Progenitor cell of endocrine pancreas (in vitro differentiated cells): ENCODE results near the gene RDX. TPM values are rescaled to one million over a fixed set of nuclear protein-coding genes. Genes with fewer than 3 reads are reported as not detected.

Source experiments
- DNase-seq: peaks from one replicate; pipeline ENCODE4 v3.0.0; 2021; ENCODE audit warnings: low spot score; ENCODE audit not compliant: unreplicated experiment
- H3K27ac Mint-ChIP-seq: 2 replicates; pipeline ENCODE4 v1.8.0; 2021; ENCODE audit warnings: mild to moderate bottlenecking, moderate library complexity, mixed read lengths
- H3K27me3 Mint-ChIP-seq: 2 replicates; pipeline ENCODE4 v1.8.0; 2021; ENCODE audit warnings: mixed read lengths
- H3K36me3 Mint-ChIP-seq: 2 replicates; pipeline ENCODE4 v1.8.0; 2022; ENCODE audit warnings: mixed read lengths; ENCODE audit not compliant: insufficient read depth
- H3K4me1 Mint-ChIP-seq: 2 replicates; pipeline ENCODE4 v1.8.0; 2021; ENCODE audit warnings: low read depth, mixed read lengths
- H3K4me3 Mint-ChIP-seq: 2 replicates; pipeline ENCODE4 v1.8.0; 2021; ENCODE audit warnings: low read depth, mild to moderate bottlenecking, moderate library complexity, mixed read lengths
- H3K9me3 Mint-ChIP-seq: 2 replicates; pipeline ENCODE4 v1.8.0; 2021; ENCODE audit warnings: low read depth, mixed read lengths
- CTCF ChIP-seq: fragments of 200-600 bp; sonication (generic); IDR thresholded peaks from one replicate; pipeline ENCODE4 v1.5.0; 2021; ENCODE audit warnings: antibody characterized with exemption, mild to moderate bottlenecking; ENCODE audit not compliant: unreplicated experiment
- long read RNA-seq: library from polyadenylated mRNA; unstranded; transcript quantifications from one replicate; pipeline ENCODE4 v2.0.0, GENCODE V29; 2020
- total RNA-seq: library from RNA; stranded (reverse); gene quantifications from 2 replicates; pipeline ENCODE4 v1.2.1, GENCODE V29; 2021

The RDX gene
- 89.6 and 92.8 TPM in 2 replicates for total RNA-seq
- long read RNA-seq, full-length matches to known transcripts, result 9 of 53 reads
- long read RNA-seq, partial matches to known transcripts, result 31 of 53 reads
- long read RNA-seq, other reads (novel, unspliced or antisense), result 13 of 53 reads

GRCh38 chr11:110296226-110297075 lies at the start of gene RDX:
RDX (minus strand) TSS chr11:110296614; CDS start chr11:110279692, 16,922 bp downstream.
- peak; percentile 64 for DNase-seq
- Mint-ChIP-seq H3K4me3 (peak within 1 kb of the TSS; percentile 87), H3K9me3 (peaks cover 3% of the 10 kb centered on the region), H3K36me3 (no peaks in the 10 kb centered on the region), H3K27me3 (peaks cover 5% of the 10 kb centered on the region), H3K4me1 (peaks cover 57% of the 10 kb centered on the region), H3K27ac (peak within 1 kb of the TSS; percentile 91)
- TF ChIP-seq CTCF, result no peak

GRCh38 chr11:110345743-110346142 lies 49.3 kb upstream of the RDX start:
- Mint-ChIP-seq H3K4me1 (peaks cover 3% of the 10 kb centered on the region), H3K36me3 (no peaks in the 10 kb centered on the region), H3K27me3 (no peaks in the 10 kb centered on the region), H3K4me3 (no peak overlapping the region), H3K9me3 (peaks cover 9% of the 10 kb centered on the region), H3K27ac (no peak overlapping the region)
- TF ChIP-seq CTCF, result no peak
- no peak for DNase-seq

- no peaks in the 10 kb centered on the region for H3K27me3 Mint-ChIP-seq
These were observed 44.0 kb upstream of the RDX start for GRCh38 chr11:110340436-110340835.

GRCh38 chr11:110339456-110340250 lies 43.2 kb upstream of the RDX start:
- Mint-ChIP-seq H3K4me3 (no peak overlapping the region), H3K4me1 (peaks cover 11% of the 10 kb centered on the region), H3K36me3 (no peaks in the 10 kb centered on the region), H3K27me3 (no peaks in the 10 kb centered on the region), H3K9me3 (peaks cover 6% of the 10 kb centered on the region), H3K27ac (peak overlapping the region; percentile 53)
- TF ChIP-seq CTCF, result no peak
- no peak for DNase-seq

More at GRCh38 chr11:110340436-110340835, 44.0 kb upstream of the RDX start:
- peaks cover 9% of the 10 kb centered on the region for H3K9me3 Mint-ChIP-seq
- no peaks in the 10 kb centered on the region for H3K36me3 Mint-ChIP-seq
- H3K27ac Mint-ChIP-seq, result no peak overlapping the region
- H3K4me1 Mint-ChIP-seq, result peaks cover 11% of the 10 kb centered on the region
- TF ChIP-seq CTCF, result no peak
- no peak overlapping the region for H3K4me3 Mint-ChIP-seq
- DNase-seq, result no peak

GRCh38 chr11:110338684-110339083 lies 42.3 kb upstream of the RDX start:
- H3K27ac Mint-ChIP-seq, result no peak overlapping the region
- H3K9me3 Mint-ChIP-seq, result peaks cover 6% of the 10 kb centered on the region
- no peak overlapping the region for H3K4me3 Mint-ChIP-seq
- DNase-seq, result no peak
- no peak for TF ChIP-seq CTCF
- no peaks in the 10 kb centered on the region for H3K27me3 Mint-ChIP-seq
- H3K36me3 Mint-ChIP-seq, result no peaks in the 10 kb centered on the region
- H3K4me1 Mint-ChIP-seq, result peaks cover 11% of the 10 kb centered on the region
